ENCODE data around the gene PLCB4.

PLCB4 gene

DNA sequence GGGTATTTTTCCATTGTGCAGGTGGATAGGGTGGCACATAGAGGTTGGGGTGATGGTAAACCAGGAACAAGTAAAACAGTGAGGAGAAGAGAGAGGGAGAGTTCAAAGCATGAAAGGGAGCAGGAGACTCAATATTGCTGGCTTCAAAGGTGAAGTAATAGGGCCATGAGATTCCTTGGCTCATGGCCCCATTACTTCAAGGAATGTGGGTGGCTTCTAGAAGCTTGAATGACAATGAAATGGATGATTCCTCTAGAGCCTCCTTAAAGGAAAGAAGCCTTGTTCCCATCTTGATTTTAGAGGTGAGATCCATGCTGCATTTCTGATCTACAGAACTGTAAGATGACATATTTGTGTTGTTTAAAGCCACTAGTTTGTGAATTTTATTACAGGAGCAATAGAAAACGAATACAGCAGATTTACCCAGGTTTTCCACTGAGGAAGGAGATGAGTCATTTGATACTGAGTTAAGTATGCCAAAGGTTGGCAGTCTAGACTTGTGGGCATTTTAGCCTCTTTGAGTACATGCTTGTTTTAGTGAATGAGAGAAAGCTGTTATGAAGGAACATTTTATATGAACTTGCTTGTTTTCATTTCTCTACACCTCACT is 110.4 kb downstream of the PLCB4 start:
- DNase-seq (ENCODE audit: low spot score), result no peak

DNA sequence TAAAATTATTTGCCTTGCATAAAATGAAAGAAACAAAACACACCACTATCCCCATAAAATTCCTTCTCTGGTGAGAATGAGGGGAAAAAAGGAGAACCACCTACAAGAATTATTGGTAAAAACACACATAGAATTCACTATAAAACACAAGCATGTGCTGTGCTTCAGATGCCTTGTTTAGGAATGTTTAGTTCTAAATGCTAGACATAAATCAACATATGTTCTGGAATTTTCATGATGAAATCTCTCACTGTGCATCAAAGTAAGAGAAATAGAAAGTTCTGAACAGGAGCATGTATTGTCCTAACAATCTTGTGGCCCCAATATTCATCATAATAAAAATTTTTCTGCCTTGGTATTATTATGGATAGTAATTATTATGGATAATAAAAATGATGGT is 111.0 kb downstream of the PLCB4 start:
- DNase-seq (ENCODE audit: low spot score), result no peak

DNA sequence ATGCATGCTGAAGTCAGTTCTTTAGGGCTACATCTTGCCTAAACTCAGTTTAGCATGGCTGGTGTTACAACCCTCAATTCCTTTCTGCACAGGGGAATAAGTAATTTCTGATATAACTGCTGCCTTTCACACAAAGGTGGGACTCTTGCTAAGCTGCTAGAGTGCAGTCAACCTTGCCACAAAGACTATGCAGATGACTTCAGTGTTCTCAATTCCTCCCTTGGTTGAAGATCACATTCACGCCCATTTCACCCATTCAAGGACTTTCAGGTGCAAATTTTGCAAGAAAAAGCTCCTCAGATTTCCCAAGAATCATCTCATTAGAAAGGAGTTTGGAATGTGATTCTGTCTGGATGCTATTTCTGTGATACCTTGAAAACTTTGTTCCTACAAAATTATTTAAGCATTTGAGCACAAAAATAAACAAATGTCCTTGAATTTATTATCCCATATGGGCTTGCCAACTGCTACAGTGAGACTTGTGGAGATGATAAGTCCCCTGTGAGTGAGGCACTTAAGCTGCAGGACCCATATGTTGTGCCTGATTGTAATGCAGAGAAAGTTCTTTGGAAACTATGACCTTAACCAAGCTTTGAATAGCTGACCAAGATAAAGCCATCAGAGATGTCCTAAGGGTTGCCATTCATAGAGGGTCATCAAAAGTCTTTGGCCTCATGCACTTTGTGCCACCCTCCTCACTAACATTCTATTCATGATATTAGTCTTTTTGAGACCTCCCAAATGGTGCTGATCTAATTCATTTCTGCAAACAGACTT is 111.8 kb downstream of the PLCB4 start:
- DNase-seq (ENCODE audit: low spot score), result no peak

DNA sequence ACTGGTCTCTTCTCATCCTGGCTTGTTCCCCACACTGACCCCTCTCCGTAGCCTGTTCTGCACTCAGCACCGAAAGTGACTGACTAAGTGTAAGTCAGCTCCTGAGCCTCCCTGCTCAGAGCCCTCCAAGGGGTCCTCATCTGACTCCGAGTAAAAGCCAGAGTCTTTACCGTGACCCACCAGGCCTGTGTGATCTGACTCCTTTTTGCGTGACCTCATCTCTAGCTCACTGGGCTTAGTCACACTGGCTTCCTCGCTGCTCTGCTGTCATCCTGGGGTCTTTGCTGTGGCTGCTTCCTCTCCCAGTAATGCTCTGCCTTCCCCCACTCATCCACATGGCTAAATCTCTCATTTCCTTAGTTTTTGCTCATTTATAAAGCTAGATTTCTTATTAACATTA is 116.6 kb downstream of the PLCB4 start:
- DNase-seq (ENCODE audit: low spot score), result no peak

DNA sequence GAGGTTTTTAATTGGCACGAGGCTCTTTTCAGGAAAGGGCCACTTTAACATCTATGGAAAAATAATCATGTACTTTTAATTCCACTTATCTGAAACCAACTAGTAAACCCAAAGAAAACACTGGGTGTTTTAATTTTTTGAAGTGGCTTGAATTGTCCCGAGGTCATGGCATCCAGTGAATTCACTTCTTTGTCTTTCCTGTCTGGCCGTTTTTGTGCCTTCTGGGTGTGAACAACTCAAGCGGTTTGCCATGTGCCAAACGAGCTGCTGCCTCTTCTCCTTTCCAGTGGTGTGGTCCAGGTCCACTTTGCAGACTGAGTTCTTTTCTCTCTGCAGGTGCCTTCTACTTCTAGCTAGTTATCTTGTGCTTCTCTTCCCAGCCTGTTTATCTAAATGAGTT is 117.5 kb downstream of the PLCB4 start:
- no peak for DNase-seq (ENCODE audit: low spot score)

DNA sequence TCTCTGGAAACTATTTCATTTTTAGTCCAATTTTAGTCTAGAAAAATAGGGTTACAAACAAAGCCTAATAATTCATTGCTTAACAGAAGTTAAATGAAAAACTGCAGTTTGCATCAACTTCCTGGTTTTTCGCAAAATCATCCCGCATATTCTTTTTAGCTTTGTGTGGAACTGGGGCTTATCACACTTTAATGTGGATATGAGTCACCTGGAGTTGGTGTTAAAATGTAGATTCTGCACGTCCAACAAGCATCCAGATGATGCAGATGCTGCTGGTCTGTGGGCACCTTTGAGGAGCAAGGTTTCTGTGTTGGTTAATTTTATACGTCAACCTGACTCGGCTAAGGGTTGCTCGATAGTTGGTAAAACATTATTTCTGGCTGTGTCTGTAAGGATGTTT is 126.1 kb downstream of the PLCB4 start:
- no peak for DNase-seq (ENCODE audit: low spot score)

DNA sequence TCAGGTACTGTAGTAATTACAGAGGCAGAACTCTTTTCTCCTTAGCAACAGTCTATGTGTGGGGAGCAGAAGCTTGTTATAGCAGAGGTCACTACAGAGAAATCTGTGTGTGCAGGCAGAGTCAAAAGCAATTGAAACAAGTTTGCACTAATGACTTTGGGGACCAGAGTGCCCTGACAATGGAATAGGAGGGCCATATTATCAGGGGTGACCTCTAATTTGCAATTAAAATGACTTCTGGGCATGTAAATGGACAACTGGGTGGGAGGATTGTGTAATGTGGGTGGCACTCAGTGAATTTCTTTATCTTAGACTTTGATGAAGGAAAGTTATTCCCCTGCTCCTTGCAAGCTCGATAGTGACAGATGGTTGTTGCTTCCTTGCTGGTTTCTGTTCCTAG is 127.2 kb downstream of the PLCB4 start:
- DNase-seq (ENCODE audit: low spot score), result no peak

DNA sequence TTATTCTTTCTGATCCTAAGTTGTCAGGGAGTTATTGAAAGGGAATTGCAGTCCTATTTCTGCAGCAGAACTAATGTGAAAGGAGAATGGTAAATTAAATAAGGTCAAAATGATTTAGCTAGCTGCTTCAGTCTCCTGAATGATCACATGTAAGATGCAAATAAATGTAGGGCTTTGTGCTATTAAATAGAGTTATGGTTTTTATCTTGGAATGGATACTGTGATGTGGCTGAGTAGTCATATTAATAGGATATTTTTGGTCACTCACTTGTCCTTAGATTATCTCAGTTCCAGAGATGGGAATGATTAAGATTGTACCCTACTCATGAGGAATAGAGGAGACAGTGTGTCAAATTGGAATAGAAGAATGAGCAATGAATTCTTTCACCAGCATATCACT is 129.6 kb downstream of the PLCB4 start:
- no peak for DNase-seq (ENCODE audit: low spot score)

DNA sequence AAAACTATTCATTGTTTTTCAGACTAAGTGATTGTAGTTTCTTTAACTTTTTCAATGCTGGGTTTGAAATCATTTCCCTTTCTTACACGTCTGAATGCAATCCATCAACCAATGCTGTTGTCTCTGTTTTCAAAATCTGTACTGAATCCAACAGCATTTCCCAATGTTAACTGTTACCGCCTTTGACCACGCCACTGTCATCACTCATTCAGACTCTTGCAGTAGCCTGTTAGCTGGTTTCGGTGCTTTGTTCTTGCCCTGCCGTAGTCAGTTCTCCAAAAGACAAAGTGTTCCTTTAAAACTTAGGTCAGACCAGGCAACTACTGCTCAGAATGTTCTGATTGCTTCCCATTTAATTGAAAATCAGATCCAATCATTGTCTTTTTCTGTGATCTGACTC is 131.3 kb downstream of the PLCB4 start:
- no peak for DNase-seq (ENCODE audit: low spot score)

DNA sequence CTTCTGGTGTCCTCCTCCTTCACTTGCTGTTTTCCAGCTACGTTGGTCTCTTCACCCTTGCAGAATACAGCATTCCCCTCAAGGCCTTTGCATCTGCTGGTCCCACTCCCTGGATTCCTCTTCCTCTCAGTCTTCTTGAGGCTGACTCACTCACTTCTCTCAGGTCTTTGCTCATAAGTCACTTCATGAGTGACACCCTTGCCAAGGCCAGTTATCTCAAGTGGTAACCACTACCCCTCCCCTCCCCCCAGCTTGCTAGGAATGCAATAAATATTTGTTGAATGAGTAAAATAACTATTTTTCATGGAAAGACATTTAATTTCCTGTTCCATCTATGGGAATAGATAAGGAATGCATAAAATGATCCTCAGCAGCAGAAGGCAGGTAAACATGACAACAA is 131.7 kb downstream of the PLCB4 start:
- no peak for DNase-seq (ENCODE audit: low spot score)

DNA sequence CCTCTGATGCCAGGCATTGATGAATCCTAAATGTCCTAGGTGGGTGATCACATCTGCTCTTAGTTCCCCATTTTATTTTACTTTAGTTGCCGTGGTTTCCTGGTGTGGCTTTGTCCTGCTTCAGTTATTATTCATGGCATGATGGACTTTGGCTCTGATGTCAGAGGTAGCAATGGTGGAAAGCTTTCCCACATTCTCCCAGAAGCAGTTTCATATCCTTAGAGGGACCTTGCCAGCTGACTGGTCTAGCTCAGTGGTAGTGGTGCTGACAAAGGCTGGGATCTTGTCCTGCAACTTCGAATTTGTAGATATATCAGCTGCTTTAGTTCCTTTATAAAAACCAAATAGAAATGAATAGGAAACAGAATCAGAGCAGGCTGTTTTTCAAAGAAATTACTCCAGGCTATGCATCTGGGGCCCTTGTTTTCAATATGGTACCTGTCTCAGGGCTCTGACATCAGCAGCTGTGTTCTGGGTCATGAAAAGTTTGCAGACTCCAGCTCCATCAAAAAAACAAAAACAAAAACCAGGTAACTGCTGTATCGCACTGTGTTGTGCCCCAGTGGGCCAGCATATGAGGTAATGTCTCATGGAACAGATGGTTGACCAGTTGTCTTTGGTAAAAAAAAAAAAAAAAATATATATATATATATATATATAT is 133.7 kb downstream of the PLCB4 start:
- no peak for DNase-seq (ENCODE audit: low spot score)

DNA sequence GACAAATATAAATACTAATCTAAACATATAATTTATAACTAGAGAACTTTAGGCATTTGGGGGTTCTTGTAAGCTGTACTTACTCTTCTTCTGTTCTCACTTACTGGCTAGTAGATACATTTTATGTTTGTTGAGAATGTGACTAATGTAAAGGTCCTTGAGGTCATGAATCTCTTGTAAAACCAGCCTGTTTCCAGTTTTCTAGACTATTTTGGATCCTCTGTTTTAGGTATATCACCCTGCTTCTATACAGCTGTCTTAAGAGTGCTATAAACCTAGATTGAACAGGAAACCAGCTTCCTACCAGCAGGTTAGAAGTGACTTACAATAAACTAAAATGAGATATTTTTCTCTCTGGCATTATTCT is 134.2 kb downstream of the PLCB4 start:
- no peak for DNase-seq (ENCODE audit: low spot score)

DNA sequence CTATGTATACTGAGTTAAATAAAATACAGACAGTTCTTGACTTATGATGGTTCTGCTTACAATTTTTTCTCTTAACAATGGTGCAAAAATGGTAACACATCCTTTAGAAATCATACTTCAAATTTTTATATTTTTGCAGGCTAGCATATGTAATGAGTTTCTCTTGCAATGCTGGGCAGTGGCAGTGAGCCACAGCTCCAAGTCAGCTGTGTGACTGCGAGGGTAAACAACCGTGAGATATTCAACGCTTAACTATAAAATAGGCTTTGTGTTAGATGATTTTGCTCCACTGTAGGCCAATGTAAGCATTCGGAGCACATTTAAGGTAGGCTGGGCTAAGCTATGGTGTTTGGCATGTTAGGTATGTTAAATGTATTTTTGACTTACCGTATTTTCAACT is 136.1 kb downstream of the PLCB4 start:
- no peak for DNase-seq (ENCODE audit: low spot score)

DNA sequence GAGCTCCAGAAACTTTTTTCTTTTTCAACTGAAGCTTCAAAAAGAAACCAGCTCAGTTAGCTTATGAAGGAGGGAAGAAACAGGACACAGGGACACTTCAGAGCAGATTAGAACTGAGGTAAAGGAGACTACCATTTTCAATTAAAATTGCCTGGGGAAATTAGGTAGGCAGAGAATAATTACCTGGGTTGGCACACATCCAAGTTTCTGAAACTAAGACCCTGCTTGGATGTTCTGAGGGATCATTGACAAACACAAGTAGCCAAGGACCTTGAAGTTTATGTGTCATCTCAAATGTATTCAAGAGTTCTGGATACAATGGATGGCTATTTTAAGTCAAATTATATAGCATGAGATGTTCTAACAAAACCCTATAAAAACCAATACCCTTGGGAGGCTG is 137.6 kb downstream of the PLCB4 start:
- no peak for DNase-seq (ENCODE audit: low spot score)

DNA sequence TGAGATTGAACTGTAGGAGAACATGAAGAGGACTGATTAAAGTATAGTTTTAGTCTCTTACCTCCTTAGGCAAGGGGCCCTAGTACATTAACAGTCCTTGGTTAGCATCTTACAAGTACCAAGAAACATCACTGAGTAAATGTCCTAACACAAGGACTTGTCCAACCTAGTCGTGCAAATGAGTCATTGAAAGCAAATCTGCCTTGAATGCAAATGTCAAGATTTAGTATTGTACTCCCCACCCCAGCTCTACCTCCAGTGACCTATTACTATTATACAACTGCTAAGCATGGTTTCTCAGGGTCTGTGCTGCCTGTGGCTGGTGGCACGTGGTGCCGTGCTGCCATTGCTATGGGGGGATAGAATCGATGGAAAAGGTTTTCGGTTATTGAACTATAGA is 138.4 kb downstream of the PLCB4 start:
- no peak for DNase-seq (ENCODE audit: low spot score)

DNA sequence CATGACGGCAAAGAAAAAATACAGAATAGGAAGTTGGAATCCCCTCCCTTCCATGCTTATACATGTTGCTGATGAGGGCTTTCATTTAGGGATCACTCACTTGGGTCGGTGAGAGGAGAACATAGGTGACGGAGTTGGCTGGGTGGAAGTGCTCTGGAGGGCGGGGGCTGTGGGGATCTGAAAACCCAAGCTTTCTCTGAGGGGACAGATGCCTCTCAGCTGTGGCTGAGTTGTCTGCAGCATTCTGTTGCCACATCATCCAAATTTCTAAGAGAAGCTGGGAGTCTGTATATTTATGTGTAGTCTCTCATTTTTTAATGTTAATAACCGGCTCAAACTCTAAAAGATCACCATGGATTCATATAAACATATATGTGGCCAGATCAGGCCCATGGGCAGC is 141.5 kb downstream of the PLCB4 start:
- DNase-seq (ENCODE audit: low spot score), result no peak

DNA sequence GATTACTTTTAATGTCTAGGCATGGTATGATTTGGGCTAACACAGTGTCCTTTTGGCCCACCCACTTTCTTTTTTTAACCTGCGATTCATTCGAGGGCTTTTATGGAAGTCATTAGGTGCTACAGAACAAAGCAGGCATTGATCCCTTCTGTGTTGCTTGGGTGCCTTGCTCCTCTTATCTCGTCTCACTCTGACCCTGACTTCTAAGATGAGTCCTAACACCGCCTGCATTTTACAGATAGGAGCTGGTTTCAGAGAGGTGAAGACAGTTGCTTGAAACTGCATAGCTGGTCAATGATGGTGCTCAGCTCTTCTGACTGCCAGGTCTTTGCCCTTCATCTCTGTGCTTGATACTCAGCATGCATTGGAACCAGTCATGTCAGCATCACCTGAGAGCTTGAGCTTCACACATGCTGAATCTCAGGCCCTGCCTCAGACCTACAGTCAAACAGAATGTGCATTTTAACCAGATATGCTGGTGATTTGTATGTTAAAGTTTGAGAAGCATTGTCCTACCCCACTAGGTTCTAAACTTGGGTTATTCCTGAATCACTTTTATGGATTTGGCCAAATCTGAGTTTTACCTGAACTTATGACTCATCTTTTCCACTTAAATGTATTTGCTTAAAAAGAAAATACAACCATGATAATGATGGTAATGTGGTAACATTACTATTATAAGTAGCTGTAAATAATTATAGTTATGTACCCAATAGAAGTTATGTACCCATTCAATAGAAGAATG is 142.3 kb downstream of the PLCB4 start:
- no peak for DNase-seq (ENCODE audit: low spot score)

DNA sequence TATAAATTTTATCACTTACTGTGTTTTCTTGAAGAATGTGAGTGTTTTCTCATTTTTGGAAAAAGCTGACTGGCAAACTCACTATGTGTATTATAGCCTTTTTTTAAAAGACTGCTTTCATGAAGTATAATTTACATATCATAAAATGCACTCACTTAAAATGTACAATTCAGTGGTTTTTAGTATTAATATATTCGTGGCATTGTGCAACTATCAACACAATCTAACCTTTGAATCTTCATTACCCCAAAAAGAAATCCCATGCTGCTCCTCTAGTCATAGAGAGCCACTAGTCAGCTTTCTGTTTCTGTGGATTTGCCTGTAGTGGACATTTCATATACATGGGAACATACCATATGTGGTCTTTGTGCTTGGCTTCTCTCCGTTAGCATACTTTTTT is 143.8 kb downstream of the PLCB4 start:
- DNase-seq (ENCODE audit: low spot score), result no peak

DNA sequence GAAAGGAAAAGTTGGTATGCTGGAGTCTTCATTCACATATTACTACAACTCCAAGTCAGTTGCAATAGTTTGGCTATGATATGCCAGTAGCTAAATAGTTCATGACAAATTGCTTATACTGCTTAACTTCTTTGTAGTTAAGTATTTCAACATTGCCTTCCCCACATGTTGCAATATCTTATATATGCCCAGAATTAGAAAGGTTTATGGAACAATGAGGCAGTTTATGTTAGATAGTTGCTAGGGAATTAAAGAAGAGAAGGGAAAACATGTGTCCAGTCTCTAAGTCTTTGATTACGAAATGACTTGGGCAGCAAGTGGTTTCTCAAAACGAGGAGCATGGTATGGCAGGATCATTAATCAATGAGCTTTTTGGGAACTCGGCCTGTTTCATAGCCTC is 145.8 kb downstream of the PLCB4 start:
- no peak for DNase-seq (ENCODE audit: low spot score)

DNA sequence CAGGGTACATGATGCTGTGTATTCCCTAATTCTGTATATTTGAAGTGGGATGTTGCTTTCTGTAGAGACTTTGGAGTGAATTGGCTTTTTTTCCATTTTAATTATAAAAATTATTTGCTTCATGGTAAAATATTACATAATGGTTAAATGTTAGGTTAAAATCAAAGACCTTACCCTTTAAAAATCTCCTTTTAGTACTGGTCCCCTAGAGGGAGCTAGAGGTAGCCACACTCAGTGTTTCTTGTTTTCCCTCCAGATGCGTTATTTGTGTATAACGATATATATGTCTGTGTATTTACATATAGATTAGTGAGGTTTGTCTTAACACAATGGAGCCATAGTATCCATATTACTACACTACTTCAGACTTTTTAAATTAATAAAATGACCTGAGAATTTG is 146.7 kb downstream of the PLCB4 start:
- no peak for DNase-seq (ENCODE audit: low spot score)

DNA sequence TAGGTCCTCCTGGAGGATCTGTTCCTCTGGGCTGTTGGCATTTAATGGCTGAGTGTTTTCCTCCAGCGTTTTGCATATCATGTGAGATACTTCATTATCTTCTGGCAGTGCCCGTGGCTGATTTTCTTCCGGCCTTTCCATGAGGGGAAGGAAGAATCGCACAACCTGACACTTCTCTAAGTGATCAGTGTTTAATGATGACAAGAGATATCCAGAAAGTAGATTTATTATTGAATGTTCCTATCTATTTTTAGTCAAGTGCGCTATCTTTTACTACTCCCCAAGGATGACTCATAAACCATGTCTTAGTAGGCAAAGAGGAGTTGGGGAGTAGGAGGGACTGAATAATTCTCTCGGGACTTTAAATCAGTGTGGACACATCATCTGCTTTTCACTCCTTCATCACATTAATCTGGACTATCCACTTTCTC is 149.7 kb downstream of the PLCB4 start:
- no peak for DNase-seq (ENCODE audit: low spot score)

DNA sequence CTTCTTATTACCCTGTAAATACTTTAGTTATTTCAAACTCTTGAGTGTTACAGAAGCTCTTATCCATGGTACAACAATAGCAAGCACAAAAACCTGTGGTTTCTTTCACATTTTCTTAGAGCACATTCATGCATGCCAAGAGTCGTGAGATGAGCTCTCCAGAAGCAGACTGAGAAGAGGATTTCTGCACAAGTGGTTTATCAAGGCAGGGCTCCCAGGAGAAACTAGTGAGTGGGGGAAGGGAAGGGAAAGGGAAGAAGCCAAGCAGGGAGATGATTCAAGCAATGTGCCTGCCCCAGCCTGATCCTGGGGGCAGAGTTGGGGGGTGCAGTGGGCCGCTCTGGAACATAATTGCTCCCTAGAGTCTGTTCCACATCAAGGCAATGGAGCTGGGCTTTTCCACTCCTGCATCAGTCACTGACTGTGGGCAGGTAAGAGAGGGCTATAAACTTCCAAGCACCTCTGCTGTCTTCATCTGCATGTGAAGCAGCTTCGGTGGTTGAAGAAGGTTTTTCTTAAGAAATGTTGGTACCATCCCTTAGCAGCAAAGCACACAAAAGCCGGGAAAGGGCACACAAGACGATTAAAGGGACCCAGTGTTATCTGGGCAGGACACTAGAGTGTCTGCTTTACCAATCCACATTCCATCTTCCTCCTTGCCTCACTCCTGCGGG is 152.1 kb downstream of the PLCB4 start:
- DNase-seq (ENCODE audit: low spot score), result no peak
